Esophagus muscularis mucosa (tissue), 4 donors: ENCODE measurements around the gene PRRC2C. TPM values are rescaled to one million over a fixed set of nuclear protein-coding genes. Genes with fewer than 3 reads are reported as not detected.
"Not testable (repeated sequence)": the region's sequence is repeated elsewhere in the genome, so short reads cannot be mapped to it uniquely, and the experiment has no call there.

Experiments
- DNase-seq: peaks from one replicate; pipeline ENCODE4 v3.0.0-alpha.2; 2017; ENCODE audit errors: extremely low spot score
- H3K27ac ChIP-seq, 4 donors: fragments of 200-600 bp; sonication (generic); replicated peaks in 1 of 4; 1 replicate in 3 of 4; 2 replicates in 1 of 4; pipeline ENCODE4 v1.5.1; 2016 to 2019; ENCODE audit warnings: mild to moderate bottlenecking in 1 of 4
- H3K27me3 ChIP-seq, 4 donors: fragments of 200-600 bp; sonication (generic); one replicate each; pipeline versions ENCODE4 v1.5.1 to v1.6.0; 2016 to 2019
- H3K36me3 ChIP-seq, 4 donors: fragments of 200-600 bp; sonication (generic); one replicate each; pipeline ENCODE4 v1.5.1; 2016 to 2019
- H3K4me1 ChIP-seq, 4 donors: fragments of 200-600 bp; sonication (generic); one replicate each; pipeline ENCODE4 v1.5.1; 2016 to 2019
- H3K4me3 ChIP-seq, 4 donors: fragments of 200-600 bp; sonication (generic); 1 replicate in 2 of 4; 2 replicates in 2 of 4; pipeline ENCODE4 v1.5.1; 2016 to 2019; ENCODE audit warnings: mild to moderate bottlenecking in 4 of 4, moderate library complexity in 1 of 4
- H3K9me3 ChIP-seq, 4 donors: fragments of 200-600 bp; sonication (generic); 1 replicate in 3 of 4; 2 replicates in 1 of 4; pipeline ENCODE4 v1.5.1; 2016 to 2019
- EP300 ChIP-seq: sonication (generic); formaldehyde crosslinking; IDR thresholded peaks from one replicate; pipeline ENCODE4 v1.6.1; 2017; ENCODE audit warnings: antibody characterized with exemption
- POLR2A ChIP-seq: fragments of 450-650 bp; IDR thresholded peaks from one replicate; pipeline ENCODE4 v1.6.1; 2017; ENCODE audit warnings: antibody characterized with exemption, moderate library complexity, mild to moderate bottlenecking, low read depth
- POLR2AphosphoS5 ChIP-seq, 2 donors: sonication (generic); formaldehyde crosslinking; IDR thresholded peaks; one replicate each; pipeline ENCODE4 v1.6.1; 2017; ENCODE audit warnings: antibody characterized with exemption in 2 of 2
- WGBS: methylation state at CpG from one replicate; pipeline ENCODE4 v1.1.5; 2018; 5-methylcytosine and 5-hydroxymethylcytosine counted together
- intact Hi-C: fragments of 100-400 bp; cut with DNase I; formaldehyde crosslinking; loops from one replicate; pipeline ENCODE4 v1.15.1; 2023
- total RNA-seq, 4 donors: library from RNA; depleted of rRNA; stranded (reverse); fragments of >200 nt; gene quantifications; one replicate each; pipeline versions ENCODE4 v1.1.0 to v1.2.1, GENCODE V29; 2016
- TF ChIP-seq, protein P1 (sequence below), 3 experiments: fragments of 200-600 bp in 2 of 3; fragments of 450-650 bp in 1 of 3; sonication (generic) in 2 of 3; IDR thresholded peaks; one replicate each; pipeline ENCODE4 v1.5.1; 2017 to 2019; ENCODE audit warnings: antibody characterized with exemption in 3 of 3, mild to moderate bottlenecking in 2 of 3, moderate library complexity in 1 of 3

PRRC2C gene
- total RNA-seq, 4 donors from 2014 or later: 63.8 to 79.3 (median 66.6) TPM

DNA sequence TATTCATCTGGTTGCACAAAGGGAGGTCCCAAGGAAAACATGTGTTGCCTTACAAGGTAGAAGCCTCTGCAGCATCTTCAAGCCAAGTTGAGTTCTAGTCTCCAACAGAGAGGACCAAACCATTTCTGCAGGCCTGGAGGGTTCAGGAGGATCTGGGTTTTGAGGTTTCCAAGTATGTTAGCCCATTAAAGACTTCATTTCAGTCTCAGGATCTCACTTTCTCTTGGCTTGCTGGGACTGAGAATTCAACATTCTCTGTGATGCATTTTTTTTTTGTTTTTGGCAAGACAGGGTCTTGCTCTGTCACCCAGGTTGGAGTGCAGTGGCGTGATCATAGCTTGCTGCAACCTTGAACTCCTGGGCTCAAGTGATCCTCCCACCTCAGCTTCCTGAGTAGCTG lies 128.0 kb downstream of the PRRC2C start:
- H3K9me3 ChIP-seq: no peaks in the 10 kb centered on the region

DNA sequence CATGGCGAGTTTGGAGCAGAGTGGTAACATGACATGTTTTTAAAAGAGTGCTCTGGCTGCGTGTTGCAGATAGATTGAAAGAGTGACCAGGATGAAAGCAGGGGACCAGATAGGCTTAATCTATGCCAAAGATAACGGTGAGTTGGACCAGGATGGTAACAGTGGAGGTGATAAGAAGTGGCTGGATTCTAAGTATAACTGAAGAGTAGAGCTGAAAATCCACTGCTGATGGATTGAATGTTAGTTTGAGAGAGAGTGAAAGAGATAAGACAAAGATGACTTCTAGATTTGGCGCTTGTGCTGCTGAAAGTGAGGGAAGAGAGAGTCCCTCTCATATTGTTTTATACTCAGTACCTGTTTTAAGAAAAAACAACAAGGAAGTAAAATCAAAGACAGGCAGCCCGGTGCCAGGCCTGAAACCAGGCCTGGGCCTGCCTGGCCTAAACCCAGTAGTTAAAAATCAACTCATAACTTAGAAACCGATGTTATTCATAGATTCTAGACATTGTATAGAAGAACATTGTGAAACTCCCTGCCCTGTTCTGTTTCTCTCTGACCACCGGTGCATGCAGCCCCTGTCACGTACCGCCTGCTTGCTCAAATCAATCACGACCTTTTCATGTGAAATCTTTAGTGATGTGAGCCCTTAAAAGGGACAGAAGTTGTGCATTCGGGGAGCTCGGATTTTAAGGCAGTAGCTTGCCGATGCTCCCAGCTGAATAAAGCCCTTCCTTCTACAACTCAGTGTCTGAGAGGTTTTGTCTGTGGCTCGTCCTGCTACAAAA lies 130.0 kb downstream of the PRRC2C start:
- WGBS: 85% methylated on average over 14 of the region's 14 CpGs
- H3K4me1 ChIP-seq, intact Hi-C loops, H3K27ac ChIP-seq, H3K27me3 ChIP-seq, H3K36me3 ChIP-seq, H3K9me3 ChIP-seq, H3K4me3 ChIP-seq, DNase-seq: not testable (repeated sequence)

More for the DNA sequence above, 128.0 kb downstream of the PRRC2C start:
- intact Hi-C loops: no loop called here
- Histone ChIP-seq H3K27me3 (no peaks in the 10 kb centered on the region), H3K27ac (no peak overlapping the region), H3K36me3 (no peaks in the 10 kb centered on the region), H3K4me1 (no peaks in the 10 kb centered on the region), H3K4me3 (no peak overlapping the region)
- no peak for DNase-seq
- 91% methylated on average over 1 of the region's 1 CpG for WGBS
- TF ChIP-seq, protein P1, sequence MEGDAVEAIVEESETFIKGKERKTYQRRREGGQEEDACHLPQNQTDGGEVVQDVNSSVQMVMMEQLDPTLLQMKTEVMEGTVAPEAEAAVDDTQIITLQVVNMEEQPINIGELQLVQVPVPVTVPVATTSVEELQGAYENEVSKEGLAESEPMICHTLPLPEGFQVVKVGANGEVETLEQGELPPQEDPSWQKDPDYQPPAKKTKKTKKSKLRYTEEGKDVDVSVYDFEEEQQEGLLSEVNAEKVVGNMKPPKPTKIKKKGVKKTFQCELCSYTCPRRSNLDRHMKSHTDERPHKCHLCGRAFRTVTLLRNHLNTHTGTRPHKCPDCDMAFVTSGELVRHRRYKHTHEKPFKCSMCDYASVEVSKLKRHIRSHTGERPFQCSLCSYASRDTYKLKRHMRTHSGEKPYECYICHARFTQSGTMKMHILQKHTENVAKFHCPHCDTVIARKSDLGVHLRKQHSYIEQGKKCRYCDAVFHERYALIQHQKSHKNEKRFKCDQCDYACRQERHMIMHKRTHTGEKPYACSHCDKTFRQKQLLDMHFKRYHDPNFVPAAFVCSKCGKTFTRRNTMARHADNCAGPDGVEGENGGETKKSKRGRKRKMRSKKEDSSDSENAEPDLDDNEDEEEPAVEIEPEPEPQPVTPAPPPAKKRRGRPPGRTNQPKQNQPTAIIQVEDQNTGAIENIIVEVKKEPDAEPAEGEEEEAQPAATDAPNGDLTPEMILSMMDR (IDR thresholded peaks at IDR 0.05): no peak
- no peak for TF ChIP-seq EP300
- TF ChIP-seq POLR2A: no peak
- no peak for TF ChIP-seq POLR2AphosphoS5 (IDR thresholded peaks at IDR 0.05)

DNA sequence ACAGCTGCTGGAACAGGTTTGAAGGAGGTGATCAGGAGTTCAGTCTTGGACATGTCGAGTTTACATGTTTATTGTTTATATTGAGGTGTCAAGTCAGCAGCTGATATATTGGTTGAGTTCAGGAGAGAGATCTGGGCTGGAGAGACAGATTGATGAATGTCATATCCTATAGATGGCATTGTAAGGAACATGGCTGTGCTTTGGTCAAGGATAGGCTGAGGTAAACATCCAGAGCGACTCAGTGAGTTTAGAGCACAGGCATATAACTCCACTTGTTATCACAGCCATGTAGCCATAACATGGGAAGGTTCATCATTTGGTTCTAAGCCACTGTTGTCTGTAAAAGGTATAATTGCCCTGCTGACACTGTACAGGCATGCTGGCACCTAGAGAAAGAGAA lies 131.3 kb downstream of the PRRC2C start:
- 59% methylated on average over 1 of the region's 2 CpGs for WGBS
- H3K27ac ChIP-seq: no peak overlapping the region
- H3K27me3 ChIP-seq: no peaks in the 10 kb centered on the region
- intact Hi-C loops: no loop called here
- no peak for DNase-seq
- H3K4me1 ChIP-seq: no peaks in the 10 kb centered on the region
- no peaks in the 10 kb centered on the region for H3K9me3 ChIP-seq
- TF ChIP-seq, protein P1 (IDR thresholded peaks at IDR 0.05): no peak
- TF ChIP-seq POLR2AphosphoS5 (IDR thresholded peaks at IDR 0.05) (no peak), EP300 (no peak), POLR2A (no peak)
- H3K4me3 ChIP-seq: no peak overlapping the region
- H3K36me3 ChIP-seq: no peaks in the 10 kb centered on the region

DNA sequence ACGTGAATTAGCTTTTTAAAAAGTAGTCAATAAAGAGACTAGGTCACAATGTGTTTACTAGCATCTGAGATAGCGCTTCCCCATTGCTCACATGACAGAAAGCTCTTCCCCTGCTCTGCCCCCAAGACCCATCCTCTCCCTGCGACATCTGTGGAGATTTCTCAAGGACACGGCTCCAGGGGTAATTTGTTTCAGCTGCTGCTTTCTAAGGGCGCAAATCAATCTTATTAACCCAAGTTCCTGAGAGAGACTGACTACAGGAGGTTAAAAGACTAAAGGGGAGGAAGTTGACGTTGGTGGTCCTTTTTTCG lies 136.8 kb downstream of the PRRC2C start, which contains the start of gene MYOCOS:
Gene MYOCOS (plus strand): TSS at position 92 of the 311 bp plus-strand sequence. CDS start 1,641 bp downstream, outside the sequence.
- 68% methylated on average over 7 of the region's 7 CpGs for WGBS
- no peaks in the 10 kb centered on the region for H3K9me3 ChIP-seq
- no peaks in the 10 kb centered on the region for H3K27me3 ChIP-seq
- H3K4me1 ChIP-seq: no peaks in the 10 kb centered on the region
- H3K36me3 ChIP-seq: no peaks in the 10 kb centered on the region
- no peak for DNase-seq
- intact Hi-C loops: no loop called here
- no peak for TF ChIP-seq POLR2A
- TF ChIP-seq, protein P1 (IDR thresholded peaks at IDR 0.05): no peak
- TF ChIP-seq EP300: no peak
- TF ChIP-seq POLR2AphosphoS5 (IDR thresholded peaks at IDR 0.05): no peak
- no peak within 1 kb of the TSS for H3K27ac ChIP-seq
- no peak within 1 kb of the TSS for H3K4me3 ChIP-seq

DNA sequence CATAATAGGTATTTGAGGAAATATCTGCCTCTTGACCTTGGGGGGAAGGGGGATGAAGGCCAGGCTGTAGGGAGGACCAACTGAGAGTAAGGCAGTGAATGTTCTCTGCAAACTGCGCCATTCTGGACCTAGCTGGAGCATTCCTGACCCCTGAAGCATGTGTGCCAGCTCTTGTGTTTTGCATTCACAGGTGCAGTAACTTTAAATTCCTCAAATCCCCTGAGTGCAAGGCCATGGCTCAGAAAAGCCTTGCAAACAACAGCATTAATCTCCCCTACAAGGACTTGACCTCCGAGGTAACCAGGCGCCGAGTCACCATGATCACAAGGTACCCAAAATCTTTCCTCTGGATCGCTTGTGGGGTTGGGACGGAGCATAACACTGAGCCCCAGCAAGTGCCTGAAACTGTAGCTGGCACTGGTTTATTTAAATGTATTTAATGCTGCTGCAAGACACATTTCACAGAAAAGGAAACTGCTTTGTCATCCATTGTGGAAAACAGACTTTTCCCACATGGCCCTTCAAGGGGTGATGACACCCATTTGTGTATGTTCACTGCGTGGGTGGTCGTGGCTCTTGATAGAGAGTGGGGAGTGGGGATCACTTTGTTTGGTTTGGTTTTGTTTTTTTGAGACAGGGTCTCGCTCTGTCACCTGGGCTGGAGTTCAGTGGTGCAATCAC lies 138.5 kb downstream of the PRRC2C start:
- Histone ChIP-seq H3K36me3 (no peaks in the 10 kb centered on the region), H3K27ac (no peak overlapping the region), H3K9me3 (no peaks in the 10 kb centered on the region), H3K4me3 (no peak overlapping the region), H3K27me3 (no peaks in the 10 kb centered on the region), H3K4me1 (no peaks in the 10 kb centered on the region)
- 76% methylated on average over 9 of the region's 9 CpGs for WGBS
- intact Hi-C loops: no loop called here
- no peak for DNase-seq
- TF ChIP-seq POLR2A: no peak
- no peak for TF ChIP-seq POLR2AphosphoS5 (IDR thresholded peaks at IDR 0.05)
- no peak for TF ChIP-seq EP300
- TF ChIP-seq, protein P1 (IDR thresholded peaks at IDR 0.05): no peak
